ENCODE results near the gene OR5T3.
"Not testable (repeated sequence)": the region's sequence is repeated elsewhere in the genome, so short reads cannot be mapped to it uniquely, and the experiment has no call there.

The OR5T3 gene

DNA sequence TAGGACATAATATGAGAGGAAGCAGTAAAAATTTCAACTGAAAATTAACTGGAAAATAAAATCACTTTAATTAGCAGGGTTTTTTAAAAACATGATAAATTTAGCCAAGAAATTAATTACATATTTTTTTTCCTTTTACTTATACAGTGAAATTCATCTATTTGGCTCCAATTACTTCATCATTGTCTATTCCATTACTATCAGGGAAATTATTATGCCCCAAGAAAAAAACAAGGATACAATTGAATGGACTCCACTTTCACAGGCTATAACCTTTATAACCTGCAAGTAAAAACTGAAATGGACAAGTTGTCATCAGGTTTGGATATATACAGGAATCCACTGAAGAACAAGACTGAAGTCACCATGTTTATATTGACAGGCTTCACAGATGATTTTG is at the start of gene OR5T3:
OR5T3 (plus strand) TSS at position 301 of the 400 bp plus-strand sequence; CDS start at position 301, 0 bp downstream.
- no peak for DNase-seq

DNA sequence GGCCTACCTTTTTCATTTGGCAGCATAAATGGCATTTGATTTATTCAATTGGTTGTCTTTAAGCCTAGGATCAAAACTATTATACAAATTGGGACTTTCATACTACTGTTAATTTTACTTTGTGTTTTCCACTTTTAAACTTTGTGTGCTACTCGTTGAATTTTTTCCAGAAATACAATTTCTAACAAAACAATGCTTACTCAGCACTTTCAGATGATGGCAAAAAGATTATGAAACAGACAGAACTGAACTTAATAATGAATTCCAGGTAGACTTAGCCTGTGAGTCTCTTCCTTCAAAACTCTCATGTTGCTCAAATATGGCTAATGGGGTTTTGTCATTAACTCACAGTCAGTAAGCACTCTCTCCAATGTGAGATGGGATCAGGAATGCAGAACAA is 44.3 kb upstream of the OR5T3 start:
- DNase-seq: no peak

DNA sequence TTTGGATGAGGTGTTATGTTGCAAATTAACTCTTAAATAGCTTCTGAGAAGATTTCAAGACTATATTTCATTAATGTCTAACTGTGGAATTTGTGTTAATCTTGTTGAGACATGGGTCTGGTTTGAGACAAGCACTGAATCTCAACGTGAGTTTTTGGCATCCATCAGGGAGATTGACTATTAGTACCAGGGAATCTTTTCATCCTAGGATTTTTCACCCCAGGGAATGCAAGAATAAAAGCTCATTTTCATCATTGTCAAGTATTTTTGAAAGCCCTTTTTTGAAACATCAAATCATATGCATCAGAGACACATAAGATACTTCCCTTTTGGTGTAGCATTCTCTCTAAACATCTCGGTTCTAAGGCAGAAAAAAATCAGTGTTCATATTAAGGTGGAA is 37.5 kb upstream of the OR5T3 start:
- DNase-seq: no peak

DNA sequence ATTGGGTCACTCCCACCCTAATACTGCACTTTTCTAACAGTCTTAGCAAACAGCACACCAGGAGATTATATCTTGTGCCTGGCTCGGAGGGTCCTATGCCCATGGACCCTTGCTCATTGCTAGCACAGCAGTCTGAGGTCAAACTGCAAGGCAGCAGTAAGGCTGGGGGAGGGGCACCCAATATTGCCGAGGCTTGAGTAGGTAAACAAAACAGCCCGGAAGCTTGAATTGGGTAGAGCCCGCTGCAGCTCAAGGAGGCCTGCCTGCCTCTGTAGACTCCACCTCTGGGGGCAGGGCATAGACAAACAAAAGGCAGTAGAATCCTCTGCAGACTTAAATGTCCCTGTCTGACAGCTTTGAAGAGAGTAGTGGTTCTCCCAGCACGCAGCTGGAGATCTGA is 32.3 kb upstream of the OR5T3 start:
- DNase-seq: not testable (repeated sequence)

DNA sequence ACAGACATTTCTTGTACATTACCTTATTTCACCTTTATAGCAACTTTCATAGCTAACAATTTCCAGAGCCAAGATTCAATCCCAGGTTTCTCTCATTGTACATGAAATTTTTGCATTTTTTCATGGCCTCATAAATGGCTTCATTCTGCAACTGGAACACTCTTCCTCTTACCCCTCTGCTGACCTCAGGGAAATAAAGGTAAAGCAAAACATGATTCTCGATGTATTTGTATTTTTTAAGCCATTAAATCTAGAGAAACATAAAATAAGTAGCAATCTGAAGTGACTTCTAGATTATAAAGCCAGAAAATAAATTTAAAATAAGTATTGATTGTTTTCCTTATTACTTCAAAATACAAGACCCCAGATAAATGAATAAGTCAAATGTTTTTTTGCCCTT is 17.9 kb upstream of the OR5T3 start, which contains the start of gene OR5T2:
OR5T2 (minus strand) TSS at position 101 of the 400 bp plus-strand sequence. CDS start 1,193 bp downstream, outside the sequence.
- DNase-seq: no peak

DNA sequence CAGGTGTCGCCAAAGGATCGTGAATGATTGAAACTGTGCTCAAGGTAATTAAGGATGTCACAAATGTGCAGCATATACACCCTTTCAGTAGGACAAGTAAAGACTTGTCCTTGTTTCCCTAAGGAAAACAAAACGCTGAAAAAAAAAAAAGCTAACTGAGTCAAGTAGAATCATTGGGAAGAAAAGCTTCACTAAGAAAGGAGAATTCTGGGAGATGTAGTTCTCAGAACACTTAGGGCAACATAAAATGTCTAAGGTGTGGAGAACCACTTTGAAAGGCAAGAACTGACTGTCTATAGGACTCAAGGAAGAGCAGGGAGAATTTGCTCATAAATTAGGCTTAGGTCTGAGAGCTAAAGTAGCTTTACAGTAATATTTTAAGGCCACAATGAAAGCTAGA is 19.0 kb downstream of the OR5T3 start:
- no peak for DNase-seq

DNA sequence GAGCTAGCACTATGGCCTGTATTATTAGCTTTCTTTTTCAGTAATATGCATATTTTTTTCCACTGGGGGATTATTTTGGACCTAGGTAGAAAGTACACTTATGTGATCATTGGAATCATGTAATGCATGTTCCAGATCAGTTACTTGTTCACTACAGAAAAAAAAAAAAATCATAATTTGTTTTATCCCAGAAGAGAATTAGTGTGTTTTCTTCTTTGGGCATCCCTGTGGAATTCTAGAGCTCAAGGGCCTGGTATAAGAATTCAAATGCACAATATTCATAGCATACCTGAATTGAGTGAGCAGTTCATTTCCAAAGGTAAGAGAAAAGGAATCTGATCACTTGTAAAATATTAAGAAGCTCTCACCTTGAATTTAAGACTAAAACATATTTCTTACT is 21.8 kb downstream of the OR5T3 start, which contains the start of gene OR5T1:
OR5T1 (plus strand) TSS at position 301 of the 400 bp plus-strand sequence. CDS start 1,485 bp downstream, outside the sequence.
- no peak for DNase-seq

DNA sequence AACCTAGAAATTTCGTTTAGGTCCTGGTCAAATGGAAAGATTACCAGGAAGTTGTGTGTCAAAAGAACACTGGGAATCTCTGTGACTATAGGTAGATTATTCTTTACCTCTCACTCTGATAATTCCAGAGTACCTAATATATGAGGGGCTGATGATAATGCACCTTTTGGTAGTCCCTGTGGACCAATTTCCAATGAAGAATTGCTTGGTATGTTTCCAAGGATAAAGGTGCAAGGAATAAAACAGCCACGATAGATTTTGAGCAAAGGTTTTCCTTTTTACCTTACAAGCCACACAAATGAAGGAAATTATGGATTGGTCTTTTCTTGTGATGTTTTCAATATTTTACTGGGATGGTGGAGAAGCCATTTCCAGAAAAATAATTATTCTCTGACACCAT is 40.1 kb downstream of the OR5T3 start, which contains the start of gene OR8H1:
OR8H1 (minus strand) TSS at position 101 of the 400 bp plus-strand sequence. CDS start 1,192 bp downstream, outside the sequence.
- no peak for DNase-seq

DNA sequence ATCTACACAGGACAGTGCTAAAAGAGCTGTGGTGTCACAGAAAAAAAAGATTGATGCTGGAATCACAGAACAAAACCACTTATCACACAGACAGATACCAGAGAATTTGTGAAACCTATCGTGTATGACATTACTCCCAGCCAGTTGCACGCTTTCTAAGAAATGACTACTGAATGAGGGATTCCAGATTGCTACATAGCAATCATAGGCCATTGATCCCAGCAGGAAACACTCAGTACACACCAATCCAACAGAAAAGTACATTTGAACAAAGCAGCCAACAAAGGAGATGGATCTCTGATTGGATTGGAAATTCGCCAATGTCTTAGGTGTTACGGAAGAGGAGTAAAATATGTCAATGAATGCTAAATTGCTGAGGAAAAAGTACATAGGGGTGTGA is 44.8 kb downstream of the OR5T3 start:
- no peak for DNase-seq
